DND-41 (cell line): Measurements from ENCODE around the gene NPPA.

Experiments used
- ATAC-seq: fragments of 200-7000 bp; cut with Tn5 transposase; 3 replicates; pipeline ENCODE4 v1.9.1; 2021; ENCODE audit warnings: low read depth; ENCODE audit not compliant: insufficient read depth
- DNase-seq: peaks from one replicate; pipeline ENCODE4 v3.0.0-alpha.2; 2020
- H2AFZ ChIP-seq: 2 replicates; pipeline ENCODE4 v1.6.0; 2012; ENCODE audit warnings: low read depth, low read length
- H3K27ac ChIP-seq: 2 replicates; pipeline ENCODE4 v1.5.1; 2012; ENCODE audit warnings: low read length, inconsistent platforms
- H3K27me3 ChIP-seq: fragments of 200-600 bp; sonication (generic); 2 replicates; pipeline ENCODE4 v1.6.0; 2012; ENCODE audit warnings: low read length, mild to moderate bottlenecking, inconsistent platforms; ENCODE audit not compliant: insufficient read depth, poor library complexity
- H3K36me3 ChIP-seq: 2 replicates; pipeline ENCODE4 v1.5.1; 2012; ENCODE audit warnings: low read length, inconsistent platforms; ENCODE audit not compliant: insufficient read depth
- H3K4me1 ChIP-seq: 2 replicates; pipeline ENCODE4 v1.5.1; 2012; ENCODE audit warnings: mild to moderate bottlenecking, low read length; ENCODE audit not compliant: insufficient read depth
- H3K4me2 ChIP-seq: 2 replicates; pipeline ENCODE4 v1.6.0; 2012; ENCODE audit warnings: mild to moderate bottlenecking, moderate library complexity, low read length, inconsistent platforms; ENCODE audit not compliant: insufficient read depth
- H3K4me3 ChIP-seq, 2 experiments: fragments of 200-600 bp in 1 of 2; shearing (Covaris generic) in 1 of 2; 2 replicates each; pipeline ENCODE4 v1.5.1; 2012 to 2016; ENCODE audit warnings: inconsistent platforms in 2 of 2, low read length in 2 of 2, mild to moderate bottlenecking in 2 of 2, low read depth in 1 of 2, moderate library complexity in 1 of 2
- H3K79me2 ChIP-seq: 2 replicates; pipeline ENCODE4 v1.6.0; 2012; ENCODE audit warnings: low read length, inconsistent platforms; ENCODE audit not compliant: insufficient read depth
- H3K9ac ChIP-seq: 2 replicates; pipeline ENCODE4 v1.6.0; 2012; ENCODE audit warnings: low read depth, mild to moderate bottlenecking, inconsistent platforms, low read length, moderate library complexity
- H3K9me3 ChIP-seq: 2 replicates; pipeline ENCODE4 v1.5.1; 2012; ENCODE audit warnings: low read length, moderate library complexity, mild to moderate bottlenecking, inconsistent platforms; ENCODE audit not compliant: insufficient read depth, severe bottlenecking
- H4K20me1 ChIP-seq: 2 replicates; pipeline ENCODE4 v1.6.0; 2012; ENCODE audit warnings: low read length; ENCODE audit not compliant: insufficient read depth
- CTCF ChIP-seq: IDR thresholded peaks from 2 replicates; pipeline ENCODE4 v1.5.1; 2012; ENCODE audit warnings: borderline replicate concordance, low read length, moderate library complexity, mild to moderate bottlenecking; ENCODE audit not compliant: poor library complexity, severe bottlenecking; ENCODE audit errors: extremely low read depth
- EZH2 ChIP-seq: IDR thresholded peaks from 3 replicates; pipeline ENCODE4 v1.6.1; 2012; ENCODE audit warnings: borderline replicate concordance, low read depth, mild to moderate bottlenecking, moderate library complexity, low read length, inconsistent platforms; ENCODE audit not compliant: severe bottlenecking

NPPA gene

GRCh38 chr1:11877074-11877473 is 29.5 kb upstream of the NPPA start:
- no peak overlapping the region for H3K9ac ChIP-seq
- no peak overlapping the region for H3K4me2 ChIP-seq
- no peak overlapping the region for H3K4me3 ChIP-seq
- H2AFZ ChIP-seq = no peak overlapping the region
- no peaks in the 10 kb centered on the region for H3K79me2 ChIP-seq
- H3K36me3 ChIP-seq = no peaks in the 10 kb centered on the region
- no peak overlapping the region for H3K27ac ChIP-seq
- ATAC-seq = no peak
- no peak for DNase-seq
- TF ChIP-seq EZH2 (no peak), CTCF (no peak)
- no peaks in the 10 kb centered on the region for H3K9me3 ChIP-seq
- H3K4me1 ChIP-seq = no peaks in the 10 kb centered on the region
- peaks cover 11% of the 10 kb centered on the region; the same call in 1 of the 2 replicates for H4K20me1 ChIP-seq
- peaks cover 5% of the 10 kb centered on the region for H3K27me3 ChIP-seq

- Histone ChIP-seq H3K4me3 (no peak overlapping the region), H3K4me1 (no peaks in the 10 kb centered on the region), H2AFZ (no peak overlapping the region), H4K20me1 (peaks cover 11% of the 10 kb centered on the region; the same call in 1 of the 2 replicates), H3K9me3 (no peaks in the 10 kb centered on the region), H3K27ac (no peak overlapping the region), H3K9ac (no peak overlapping the region), H3K36me3 (no peaks in the 10 kb centered on the region), H3K27me3 (peaks cover 3% of the 10 kb centered on the region), H3K4me2 (no peak overlapping the region), H3K79me2 (no peaks in the 10 kb centered on the region)
- ATAC-seq (no peak), DNase-seq (no peak)
- TF ChIP-seq EZH2 (no peak), CTCF (no peak)
Measured at GRCh38 chr1:11875094-11875493, 27.5 kb upstream of the NPPA start.

DNA sequence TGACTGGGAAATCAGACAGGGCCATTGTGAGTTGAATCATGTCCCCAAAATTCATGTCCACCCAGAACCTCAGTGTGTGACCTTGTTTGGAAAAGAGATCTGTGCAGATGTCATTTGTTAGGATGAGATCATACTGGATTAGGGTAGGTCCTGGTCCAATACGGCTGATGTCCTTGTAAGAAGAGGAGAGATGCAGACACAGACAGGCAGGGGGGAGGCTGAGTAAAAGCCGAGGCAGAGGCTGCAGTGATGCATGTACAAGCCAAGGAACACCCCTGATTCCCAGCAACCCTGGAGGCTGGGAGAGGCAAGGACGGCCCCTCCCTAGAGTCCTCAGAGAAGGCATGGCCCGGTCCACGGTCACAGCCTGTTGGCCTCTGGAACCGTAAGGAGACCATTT is 27.0 kb upstream of the NPPA start:
- Histone ChIP-seq H3K9me3 (no peaks in the 10 kb centered on the region), H2AFZ (no peak overlapping the region), H3K4me2 (no peak overlapping the region), H3K4me3 (no peak overlapping the region), H4K20me1 (peaks cover 8% of the 10 kb centered on the region; the same call in 1 of the 2 replicates), H3K4me1 (no peaks in the 10 kb centered on the region), H3K27ac (no peak overlapping the region), H3K36me3 (no peaks in the 10 kb centered on the region), H3K27me3 (peaks cover 3% of the 10 kb centered on the region), H3K79me2 (no peaks in the 10 kb centered on the region), H3K9ac (no peak overlapping the region)
- no peak for TF ChIP-seq CTCF
- TF ChIP-seq EZH2 = no peak
- no peak for DNase-seq
- no peak for ATAC-seq

GRCh38 chr1:11874258-11874562 is 26.6 kb upstream of the NPPA start:
- H4K20me1 ChIP-seq = peaks cover 8% of the 10 kb centered on the region; the same call in 1 of the 2 replicates
- ATAC-seq (no peak), DNase-seq (no peak)
- H2AFZ ChIP-seq = no peak overlapping the region
- no peak overlapping the region for H3K9ac ChIP-seq
- H3K27me3 ChIP-seq = peaks cover 3% of the 10 kb centered on the region
- H3K4me2 ChIP-seq = no peak overlapping the region
- TF ChIP-seq CTCF (no peak), EZH2 (no peak)
- H3K36me3 ChIP-seq = no peaks in the 10 kb centered on the region
- no peaks in the 10 kb centered on the region for H3K4me1 ChIP-seq
- H3K4me3 ChIP-seq = no peak overlapping the region
- no peaks in the 10 kb centered on the region for H3K79me2 ChIP-seq
- H3K27ac ChIP-seq = no peak overlapping the region
- H3K9me3 ChIP-seq = no peaks in the 10 kb centered on the region
